ENCODE data around the gene EYA2. TPM values are rescaled to one million over a fixed set of nuclear protein-coding genes. Genes with fewer than 3 reads are reported as not detected.
A peak's percentile ranks its signal among the peaks of the same experiment; 100 is the strongest.
"Not testable (repeated sequence)": the region's sequence is repeated elsewhere in the genome, so short reads cannot be mapped to it uniquely, and the experiment has no call there.

EYA2 gene
- total RNA-seq, 1 donor from 2014 or later, result 94.1 TPM

GRCh38 chr20:47202733-47203667 lies 308.4 kb downstream of the EYA2 start:
- Mint-ChIP-seq H3K4me1 (ENCODE audit: low read depth, unreplicated experiment) (peaks cover 22% of the 10 kb centered on the region), H3K9me3 (ENCODE audit: unreplicated experiment) (peaks cover 3% of the 10 kb centered on the region), H3K4me3 (ENCODE audit: unreplicated experiment) (no peak overlapping the region), H3K36me3 (ENCODE audit: unreplicated experiment) (no peaks in the 10 kb centered on the region), H3K27me3 (ENCODE audit: unreplicated experiment) (peaks cover 9% of the 10 kb centered on the region), H3K27ac (ENCODE audit: unreplicated experiment) (no peak overlapping the region)
- TF ChIP-seq CTCF (IDR thresholded peaks at IDR 0.05; ENCODE audit: partially characterized antibody, unreplicated experiment), result no peak
- DNase-seq, result no peak

- peak overlapping the region; percentile 43 for H3K27ac Mint-ChIP-seq (ENCODE audit: unreplicated experiment)
- no peak for TF ChIP-seq CTCF (IDR thresholded peaks at IDR 0.05; ENCODE audit: partially characterized antibody, unreplicated experiment)
- H3K4me3 Mint-ChIP-seq (ENCODE audit: unreplicated experiment), result no peak overlapping the region
- no peaks in the 10 kb centered on the region for H3K36me3 Mint-ChIP-seq (ENCODE audit: unreplicated experiment)
- peaks cover 26% of the 10 kb centered on the region for H3K4me1 Mint-ChIP-seq (ENCODE audit: low read depth, unreplicated experiment)
- H3K27me3 Mint-ChIP-seq (ENCODE audit: unreplicated experiment), result peaks cover 14% of the 10 kb centered on the region
- no peak for DNase-seq
- peaks cover 3% of the 10 kb centered on the region for H3K9me3 Mint-ChIP-seq (ENCODE audit: unreplicated experiment)
These were observed 309.6 kb downstream of the EYA2 start for GRCh38 chr20:47204008-47204849.

- peaks cover 27% of the 10 kb centered on the region for H3K4me1 Mint-ChIP-seq (ENCODE audit: low read depth, unreplicated experiment)
These were observed 310.1 kb downstream of the EYA2 start for GRCh38 chr20:47204850-47205122.

GRCh38 chr20:47205577-47206123 lies 311.0 kb downstream of the EYA2 start:
- TF ChIP-seq CTCF (IDR thresholded peaks at IDR 0.05; ENCODE audit: partially characterized antibody, unreplicated experiment), result peak; percentile 72
- Mint-ChIP-seq H3K9me3 (ENCODE audit: unreplicated experiment) (peaks cover 5% of the 10 kb centered on the region), H3K27ac (ENCODE audit: unreplicated experiment) (peak overlapping the region; percentile 85), H3K36me3 (ENCODE audit: unreplicated experiment) (no peaks in the 10 kb centered on the region), H3K27me3 (ENCODE audit: unreplicated experiment) (peaks cover 11% of the 10 kb centered on the region), H3K4me3 (ENCODE audit: unreplicated experiment) (peak overlapping the region; percentile 10), H3K4me1 (ENCODE audit: low read depth, unreplicated experiment) (peaks cover 27% of the 10 kb centered on the region)
- peak; percentile 82 for DNase-seq

More at GRCh38 chr20:47204850-47205122, 310.1 kb downstream of the EYA2 start:
- not testable (repeated sequence) for H3K36me3 Mint-ChIP-seq (ENCODE audit: unreplicated experiment); DNase-seq; H3K4me3 Mint-ChIP-seq (ENCODE audit: unreplicated experiment); H3K9me3 Mint-ChIP-seq (ENCODE audit: unreplicated experiment); H3K27ac Mint-ChIP-seq (ENCODE audit: unreplicated experiment)
- H3K27me3 Mint-ChIP-seq (ENCODE audit: unreplicated experiment), result peaks cover 13% of the 10 kb centered on the region

- DNase-seq; H3K9me3 Mint-ChIP-seq (ENCODE audit: unreplicated experiment); H3K27ac Mint-ChIP-seq (ENCODE audit: unreplicated experiment); H3K4me3 Mint-ChIP-seq (ENCODE audit: unreplicated experiment); H3K36me3 Mint-ChIP-seq (ENCODE audit: unreplicated experiment): not testable (repeated sequence)
- Mint-ChIP-seq H3K27me3 (ENCODE audit: unreplicated experiment) (peaks cover 11% of the 10 kb centered on the region), H3K4me1 (ENCODE audit: low read depth, unreplicated experiment) (peaks cover 26% of the 10 kb centered on the region)
These were observed 311.9 kb downstream of the EYA2 start for GRCh38 chr20:47206552-47206951.

Measured in glutamatergic neuron (in vitro differentiated cells).